ENCODE results near the gene ELAVL4. TPM values are rescaled to one million over a fixed set of nuclear protein-coding genes. Genes with fewer than 3 reads are reported as not detected.

Gene ELAVL4
- total and polyA plus RNA-seq, 9 of the 15 experiments (the other 6 are each of a cell fraction or from before 2014, with no cell fraction given), result not detected

- no peak for TF ChIP-seq SLC30A9 (CRISPR knock-in tag; IDR thresholded peaks at IDR 0.05)
- no peak for TF ChIP-seq TAF1 (IDR thresholded peaks at IDR 0.05; ENCODE audit: control insufficient read depth, extremely low read depth, insufficient read depth, low read length, severe bottlenecking)
Measured at GRCh38 chr1:50066806-50067205, 41.9 kb upstream of the ELAVL4 start (continued).

GRCh38 chr1:50074931-50075330 is 33.8 kb upstream of the ELAVL4 start:
- no peak overlapping the region for H3K9ac ChIP-seq (ENCODE audit: insufficient read depth in 1 of 2, low read depth in 2 of 2, low read length in 2 of 2)
- WGBS (ENCODE audit: insufficient coverage, low coverage, missing lambda C conversion rate), result 0% methylated on average over 2 of the region's 2 CpGs
- no peak for DNase-seq (ENCODE audit: extremely low read depth in 1 of 4, low spot score in 3 of 4)
- no peak overlapping the region for H3K27ac ChIP-seq (ENCODE audit: extremely low read depth, low read depth, low read length)
- FAIRE-seq, result no peak
- ChIA-PET CTCF (ENCODE audit: low intra/inter-chr PET ratio) (no interaction called here), POLR2A (no interaction called here)
- ATAC-seq, result no peak
- H2AFZ ChIP-seq (ENCODE audit: low read depth, low read length), result no peak overlapping the region
- no peaks in the 10 kb centered on the region for H4K20me1 ChIP-seq (replicated peaks; ENCODE audit: control insufficient read depth, insufficient read depth, low read length)
- no peaks in the 10 kb centered on the region for H3K36me3 ChIP-seq (ENCODE audit: control insufficient read depth, insufficient read depth, low read length)
- no peaks in the 10 kb centered on the region for H3K4me1 ChIP-seq (replicated peaks in 1 of 2; ENCODE audit: control insufficient read depth in 2 of 2, insufficient read depth in 2 of 2, low read length in 2 of 2)
- TF ChIP-seq GTF2B (IDR thresholded peaks at IDR 0.05; ENCODE audit: extremely low read depth, insufficient read length), result no peak
- TF ChIP-seq ZMIZ1 (IDR thresholded peaks at IDR 0.05; ENCODE audit: low read depth in 2 of 2, low read length in 2 of 2), result no peak
- no peak for TF ChIP-seq NCOA4 (IDR thresholded peaks at IDR 0.05; ENCODE audit: partially characterized antibody)
- TF ChIP-seq ADNP (tag; IDR thresholded peaks at IDR 0.05), result no peak
- no peak for TF ChIP-seq SMAD1 (IDR thresholded peaks at IDR 0.05; ENCODE audit: low read depth, low read length, partially characterized antibody)
- TF ChIP-seq IRF1 (CRISPR knock-in tag; IDR thresholded peaks at IDR 0.05; ENCODE audit: borderline replicate concordance), result no peak
- no peaks in the 10 kb centered on the region for H3K27me3 ChIP-seq (ENCODE audit: control insufficient read depth in 2 of 2, insufficient read depth in 2 of 2, low read length in 2 of 2)
- no peaks in the 10 kb centered on the region for H3K79me2 ChIP-seq (ENCODE audit: control insufficient read depth, insufficient read depth, low read length)
- intact Hi-C loops (cut with micrococcal nuclease) (no loop called here), in situ Hi-C loops (cut with MboI) (no loop called here)
- no peaks in the 10 kb centered on the region for H3K9me1 ChIP-seq (ENCODE audit: control insufficient read depth, insufficient read depth, low read length)
- no peak overlapping the region for H3K4me3 ChIP-seq
- H3K4me2 ChIP-seq (ENCODE audit: insufficient read depth, low read length), result no peak overlapping the region
- H3K9me3 ChIP-seq (replicated peaks; ENCODE audit: control insufficient read depth, insufficient read depth, low read depth, low read length), result no peaks in the 10 kb centered on the region
- BruUV-seq (replicated peaks), result no TSS peak
